AG10803 (cell line): ENCODE results near the gene FBXO3.
A peak's percentile ranks its signal among the peaks of the same experiment; 100 is the strongest.
"Not testable (repeated sequence)": the region's sequence is repeated elsewhere in the genome, so short reads cannot be mapped to it uniquely, and the experiment has no call there.

Experiments used
- DNase-seq: peaks from one replicate; pipeline ENCODE4 v3.0.0; 2010; ENCODE audit warnings: low read depth
- H3K4me3 ChIP-seq: 2 replicates; pipeline ENCODE4 v1.5.1; 2011; ENCODE audit warnings: mild to moderate bottlenecking, low read length, control low read depth
- TF ChIP-seq, protein P1 (sequence below): conservative IDR thresholded peaks from 2 replicates; pipeline ENCODE4 v1.5.1; 2011; ENCODE audit warnings: mild to moderate bottlenecking, low read length, control low read depth, inconsistent platforms

Gene FBXO3

DNA sequence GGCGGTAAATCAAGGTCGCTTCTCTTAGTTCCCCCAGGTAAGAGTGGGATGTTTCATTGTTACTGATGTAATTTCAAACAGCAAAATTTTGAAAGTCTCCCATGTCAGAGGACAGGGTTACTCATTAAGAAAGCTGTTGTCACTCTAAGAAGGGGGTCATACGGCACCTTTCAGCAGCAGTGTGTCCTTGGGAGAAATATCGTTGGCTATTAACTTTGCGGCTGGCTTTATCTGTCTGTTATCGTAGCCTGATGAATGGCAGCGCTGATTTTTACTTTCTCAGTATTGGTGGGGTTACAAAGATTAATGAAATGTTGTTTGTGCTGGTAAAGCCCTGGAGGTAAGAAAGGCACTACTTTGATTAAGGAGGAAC, 27.5 kb upstream of the FBXO3 start:
- TF ChIP-seq, protein P1, sequence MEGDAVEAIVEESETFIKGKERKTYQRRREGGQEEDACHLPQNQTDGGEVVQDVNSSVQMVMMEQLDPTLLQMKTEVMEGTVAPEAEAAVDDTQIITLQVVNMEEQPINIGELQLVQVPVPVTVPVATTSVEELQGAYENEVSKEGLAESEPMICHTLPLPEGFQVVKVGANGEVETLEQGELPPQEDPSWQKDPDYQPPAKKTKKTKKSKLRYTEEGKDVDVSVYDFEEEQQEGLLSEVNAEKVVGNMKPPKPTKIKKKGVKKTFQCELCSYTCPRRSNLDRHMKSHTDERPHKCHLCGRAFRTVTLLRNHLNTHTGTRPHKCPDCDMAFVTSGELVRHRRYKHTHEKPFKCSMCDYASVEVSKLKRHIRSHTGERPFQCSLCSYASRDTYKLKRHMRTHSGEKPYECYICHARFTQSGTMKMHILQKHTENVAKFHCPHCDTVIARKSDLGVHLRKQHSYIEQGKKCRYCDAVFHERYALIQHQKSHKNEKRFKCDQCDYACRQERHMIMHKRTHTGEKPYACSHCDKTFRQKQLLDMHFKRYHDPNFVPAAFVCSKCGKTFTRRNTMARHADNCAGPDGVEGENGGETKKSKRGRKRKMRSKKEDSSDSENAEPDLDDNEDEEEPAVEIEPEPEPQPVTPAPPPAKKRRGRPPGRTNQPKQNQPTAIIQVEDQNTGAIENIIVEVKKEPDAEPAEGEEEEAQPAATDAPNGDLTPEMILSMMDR: no peak
- DNase-seq: no peak
- no peak overlapping the region for H3K4me3 ChIP-seq

GRCh38 chr11:33797879-33798278, 23.6 kb upstream of the FBXO3 start:
- TF ChIP-seq, protein P1: no peak
- no peak for DNase-seq
- no peak overlapping the region for H3K4me3 ChIP-seq

GRCh38 chr11:33790040-33790439, 15.7 kb upstream of the FBXO3 start:
- no peak overlapping the region for H3K4me3 ChIP-seq
- TF ChIP-seq, protein P1: no peak
- DNase-seq: no peak

GRCh38 chr11:33788095-33788494, 13.8 kb upstream of the FBXO3 start:
- DNase-seq, H3K4me3 ChIP-seq: not testable (repeated sequence)

GRCh38 chr11:33787076-33787475, 12.8 kb upstream of the FBXO3 start:
- TF ChIP-seq, protein P1: no peak
- DNase-seq: no peak
- no peak overlapping the region for H3K4me3 ChIP-seq

- TF ChIP-seq, protein P1: no peak
- no peak overlapping the region for H3K4me3 ChIP-seq
- no peak for DNase-seq
Observed at GRCh38 chr11:33785609-33786008, 11.3 kb upstream of the FBXO3 start.

- DNase-seq: peak; percentile 81
- H3K4me3 ChIP-seq: no peak overlapping the region
- TF ChIP-seq, protein P1: no peak
Observed at GRCh38 chr11:33779849-33780528, 5.7 kb upstream of the FBXO3 start.

DNA sequence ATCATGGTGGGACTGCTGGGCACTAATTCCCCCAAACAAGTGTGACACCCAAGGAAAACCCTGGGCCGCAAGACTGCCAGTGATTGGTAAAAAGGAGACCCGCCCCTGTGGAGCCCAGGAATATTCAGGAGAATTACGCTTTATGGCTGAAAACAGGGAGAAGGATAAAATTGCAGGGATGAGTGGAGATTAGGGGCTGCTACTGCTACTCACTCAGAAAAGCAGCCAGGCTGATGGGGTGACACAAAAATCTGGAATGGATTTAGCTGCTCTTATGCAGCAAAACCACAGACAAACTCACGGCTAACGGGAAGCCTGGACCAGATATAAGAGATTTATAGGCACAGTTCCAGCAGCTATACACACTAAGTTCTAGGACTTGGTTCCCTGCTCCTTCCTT, 4.4 kb upstream of the FBXO3 start:
- H3K4me3 ChIP-seq: no peak overlapping the region
- TF ChIP-seq, protein P1: no peak
- DNase-seq: peak; percentile 85
